ENCODE data around the gene FLT3LG.
"Not testable (repeated sequence)": the region's sequence is repeated elsewhere in the genome, so short reads cannot be mapped to it uniquely, and the experiment has no call there.

FLT3LG gene

GRCh38 chr19:49440439-49441209 is 33.4 kb upstream of the FLT3LG start:
- DNase-seq (ENCODE audit: low spot score) = no peak

DNA sequence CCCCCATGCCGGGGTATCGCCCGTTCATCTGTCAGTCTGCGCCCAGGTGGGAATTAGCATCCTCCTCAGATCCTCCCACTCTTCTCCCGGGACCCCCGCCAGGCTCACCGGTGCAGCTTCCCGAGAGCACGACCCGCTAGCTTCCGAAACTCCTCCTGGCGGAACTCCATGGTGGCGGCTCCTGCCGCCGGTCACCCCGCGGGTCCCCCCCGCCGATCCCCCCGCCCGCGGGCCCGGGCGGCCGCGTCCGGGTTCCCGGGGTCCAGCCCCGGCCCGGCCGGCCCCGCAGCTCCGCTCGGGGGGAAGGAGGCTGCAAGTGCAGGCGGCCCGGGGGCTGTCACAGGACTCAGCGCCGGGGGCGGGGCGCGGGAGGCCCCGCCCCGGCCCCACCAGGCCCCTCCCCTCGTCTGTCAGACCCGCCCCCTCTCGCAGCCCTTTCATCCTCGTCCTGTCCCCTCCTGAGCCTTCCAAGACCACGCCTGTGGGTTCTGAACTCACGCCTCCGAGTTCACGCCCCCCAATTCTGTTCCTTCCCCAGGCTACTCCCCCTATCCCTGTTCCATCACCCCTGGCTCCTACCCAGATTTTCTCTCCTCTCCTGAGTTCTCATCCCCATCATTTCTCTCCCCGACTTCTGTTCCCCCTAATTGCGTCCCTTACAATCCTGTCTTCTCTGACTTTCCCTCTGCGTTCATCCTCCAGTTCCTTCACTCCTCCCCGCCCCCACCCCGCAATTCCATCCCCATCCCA is 32.6 kb upstream of the FLT3LG start, which contains the start of gene SLC17A7:
Gene SLC17A7 (minus strand): TSS at position 318 of the 750 bp plus-strand sequence. CDS start 148 bp downstream, at position 170.
- DNase-seq (ENCODE audit: low spot score) = no peak

- no peak for DNase-seq (ENCODE audit: low spot score)
These were observed 32.1 kb upstream of the FLT3LG start for GRCh38 chr19:49441960-49442350.

GRCh38 chr19:49442354-49442753 is 31.7 kb upstream of the FLT3LG start:
- no peak for DNase-seq (ENCODE audit: low spot score)

GRCh38 chr19:49442771-49443365 is 31.1 kb upstream of the FLT3LG start:
- peak; percentile 92 for DNase-seq (ENCODE audit: low spot score)

DNA sequence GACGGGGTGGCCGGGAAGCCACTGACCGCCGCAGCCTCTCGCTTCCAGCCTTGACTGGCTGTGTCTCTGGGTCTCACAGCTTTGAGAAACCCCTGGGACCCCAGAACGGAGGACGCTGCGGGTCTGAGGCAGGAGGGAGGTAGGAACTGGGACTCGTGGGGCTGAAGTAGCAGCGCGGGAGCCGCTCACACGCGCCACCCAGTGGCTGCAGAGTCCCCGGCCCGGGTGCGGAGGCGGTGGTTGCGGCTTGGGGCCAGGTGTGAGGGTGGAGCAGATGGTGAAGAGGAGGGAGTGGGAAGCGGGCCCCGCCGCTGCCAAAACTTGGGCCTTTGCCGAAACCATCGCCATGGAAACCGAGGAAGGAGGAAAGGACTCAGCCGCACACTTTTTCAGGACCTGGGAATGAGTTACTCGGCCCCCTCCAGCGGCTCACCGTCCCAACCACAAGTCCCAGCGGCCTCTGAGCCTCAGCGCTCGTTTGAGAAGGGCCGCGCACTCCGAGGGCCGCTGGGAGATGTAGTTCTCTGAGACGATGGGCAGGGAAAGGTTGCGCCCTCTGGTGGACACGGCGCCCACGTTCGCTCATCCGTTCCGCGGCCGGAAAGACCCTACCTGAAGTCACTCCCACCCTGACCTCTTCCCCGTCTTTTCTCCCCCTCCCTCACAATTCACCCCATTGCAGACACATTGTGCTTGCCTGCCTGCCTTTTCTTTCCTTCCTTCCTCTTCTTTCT is 30.5 kb upstream of the FLT3LG start:
- peak; percentile 99 for DNase-seq (ENCODE audit: low spot score)

DNA sequence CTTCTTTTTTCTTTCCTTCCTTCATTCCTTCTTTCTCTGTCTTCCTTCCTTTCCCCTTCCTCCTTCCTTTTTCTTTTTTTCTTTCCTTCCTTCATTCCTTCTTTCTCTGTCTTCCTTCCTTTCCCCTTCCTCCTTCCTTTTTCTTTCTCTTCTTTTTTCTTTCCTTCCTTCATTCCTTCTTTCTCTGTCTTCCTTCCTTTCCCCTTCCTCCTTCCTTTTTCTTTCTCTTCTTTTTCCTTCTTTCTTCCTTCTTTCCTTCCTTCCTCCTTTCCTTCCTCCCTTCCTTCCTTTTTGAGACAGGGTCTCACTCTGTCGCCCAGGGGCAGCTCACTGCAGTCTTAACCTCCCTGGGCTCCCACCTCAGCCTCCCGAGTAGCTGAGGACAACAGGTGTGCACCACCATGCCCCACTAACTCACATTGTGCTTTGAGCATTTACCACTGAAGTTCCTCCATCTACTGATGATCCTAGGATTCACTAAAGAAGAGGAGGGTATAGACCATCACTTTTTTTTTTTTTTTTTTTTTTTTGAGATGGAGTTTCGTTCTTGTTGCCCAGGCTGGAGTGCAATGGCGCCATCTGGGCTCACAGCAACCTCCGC is 29.8 kb upstream of the FLT3LG start:
- DNase-seq (ENCODE audit: low spot score) = not testable (repeated sequence)

- DNase-seq (ENCODE audit: low spot score) = no peak
These were observed 28.0 kb upstream of the FLT3LG start for GRCh38 chr19:49445997-49446396.

DNA sequence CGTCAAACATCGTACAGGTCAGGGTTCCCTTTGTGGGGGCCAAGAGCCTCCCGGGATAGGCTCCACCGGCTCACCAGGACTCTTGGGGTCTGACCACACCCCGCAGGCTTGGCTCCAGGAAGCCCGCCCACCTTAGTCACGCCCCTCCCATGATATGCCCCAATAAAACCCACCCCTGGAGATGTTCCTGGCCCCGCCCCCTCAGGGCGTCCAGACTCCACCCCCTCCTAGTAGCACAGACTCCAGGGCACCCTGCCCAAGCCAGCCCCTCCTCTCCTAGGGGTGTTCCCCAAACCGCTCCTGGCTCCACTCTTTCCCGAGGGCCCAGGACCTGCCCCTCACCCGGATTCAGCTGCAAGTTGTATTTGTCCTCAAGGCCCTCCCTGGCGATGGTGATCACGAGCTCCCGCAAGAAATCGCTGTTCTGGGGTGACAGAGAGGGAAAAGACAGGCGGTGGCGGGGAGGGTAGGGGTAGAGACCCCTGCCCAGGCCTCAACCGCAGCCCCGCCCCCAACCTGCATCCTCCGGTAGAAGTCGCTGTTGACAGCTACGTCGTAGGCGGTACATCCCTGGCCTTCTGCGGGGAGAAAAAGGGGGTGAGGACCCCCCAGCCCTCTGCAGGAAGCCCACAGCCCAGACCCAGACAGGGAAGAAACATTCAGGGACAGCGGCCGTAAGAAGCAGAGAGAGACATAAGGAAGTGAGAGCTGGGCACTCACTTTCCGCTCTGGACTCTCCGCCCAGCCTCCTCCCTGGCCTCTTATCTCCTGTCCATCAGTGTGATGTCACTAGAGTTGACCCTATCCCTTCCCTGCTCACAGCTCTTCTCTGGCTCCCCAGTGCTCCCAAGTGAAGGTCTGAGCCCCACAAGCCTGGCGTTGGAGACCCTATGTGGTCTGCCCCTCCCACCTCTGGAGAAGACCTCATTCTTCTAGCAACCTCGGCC is 26.3 kb upstream of the FLT3LG start:
- DNase-seq (ENCODE audit: low spot score) = no peak

DNA sequence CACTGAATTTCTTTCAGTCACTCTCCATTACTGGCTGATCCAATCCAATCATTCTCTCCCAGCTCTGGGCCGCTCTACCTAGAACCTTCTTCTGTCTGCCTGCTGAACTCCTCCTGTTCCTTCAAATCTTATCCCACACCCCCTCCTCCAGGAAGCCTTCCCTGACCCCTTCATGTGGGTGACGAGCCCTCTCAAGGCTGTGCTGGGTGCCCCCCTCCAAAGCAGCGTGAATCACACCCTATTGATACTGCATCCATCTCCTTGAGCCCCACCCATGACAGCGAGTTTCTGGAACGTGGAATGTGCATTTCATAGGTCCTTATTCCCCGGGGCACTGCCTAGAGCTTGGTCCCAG is 25.6 kb upstream of the FLT3LG start:
- DNase-seq (ENCODE audit: low spot score) = no peak

- no peak for DNase-seq (ENCODE audit: low spot score)
These were observed 23.6 kb upstream of the FLT3LG start for GRCh38 chr19:49450405-49450804.

DNA sequence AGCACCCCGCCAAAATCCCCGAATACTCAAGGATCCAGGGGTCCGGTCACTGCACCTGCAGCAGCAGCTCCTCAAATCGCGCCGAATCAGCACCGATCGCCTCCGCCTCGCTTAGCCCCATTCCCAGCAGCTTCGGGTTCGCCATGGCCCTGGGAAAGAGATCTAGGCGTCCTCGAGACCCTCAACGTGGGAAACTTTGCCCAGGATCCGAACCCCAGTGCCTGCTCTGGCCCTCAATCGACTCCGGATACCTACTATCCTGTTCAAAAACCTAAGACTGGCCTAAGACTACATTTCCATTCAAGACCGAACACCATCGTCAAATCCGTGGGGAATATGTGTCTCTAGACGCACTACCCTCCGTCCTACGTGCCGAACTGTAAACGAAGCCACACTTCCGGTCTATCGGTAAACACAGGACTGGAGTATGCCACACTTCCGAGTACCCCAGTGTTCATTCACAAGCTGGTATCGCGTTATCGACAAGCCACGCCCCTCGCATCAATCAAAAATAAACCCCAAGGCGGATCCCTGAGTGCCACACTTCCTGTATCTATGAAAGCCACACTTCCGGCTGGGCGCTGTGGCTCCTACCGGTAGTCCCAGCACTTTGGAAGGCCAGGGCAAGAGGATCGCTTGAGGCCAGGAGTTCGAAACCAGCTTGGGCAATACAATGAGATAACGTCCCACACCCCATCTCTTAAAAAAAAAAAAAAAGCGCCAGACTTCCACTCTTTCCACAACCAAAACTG is 22.4 kb upstream of the FLT3LG start, which contains the start of gene PIH1D1:
Gene PIH1D1 (minus strand): TSS at position 385 of the 752 bp plus-strand sequence. CDS start 240 bp downstream, at position 145.
- peak; percentile 95 for DNase-seq (ENCODE audit: low spot score)

DNA sequence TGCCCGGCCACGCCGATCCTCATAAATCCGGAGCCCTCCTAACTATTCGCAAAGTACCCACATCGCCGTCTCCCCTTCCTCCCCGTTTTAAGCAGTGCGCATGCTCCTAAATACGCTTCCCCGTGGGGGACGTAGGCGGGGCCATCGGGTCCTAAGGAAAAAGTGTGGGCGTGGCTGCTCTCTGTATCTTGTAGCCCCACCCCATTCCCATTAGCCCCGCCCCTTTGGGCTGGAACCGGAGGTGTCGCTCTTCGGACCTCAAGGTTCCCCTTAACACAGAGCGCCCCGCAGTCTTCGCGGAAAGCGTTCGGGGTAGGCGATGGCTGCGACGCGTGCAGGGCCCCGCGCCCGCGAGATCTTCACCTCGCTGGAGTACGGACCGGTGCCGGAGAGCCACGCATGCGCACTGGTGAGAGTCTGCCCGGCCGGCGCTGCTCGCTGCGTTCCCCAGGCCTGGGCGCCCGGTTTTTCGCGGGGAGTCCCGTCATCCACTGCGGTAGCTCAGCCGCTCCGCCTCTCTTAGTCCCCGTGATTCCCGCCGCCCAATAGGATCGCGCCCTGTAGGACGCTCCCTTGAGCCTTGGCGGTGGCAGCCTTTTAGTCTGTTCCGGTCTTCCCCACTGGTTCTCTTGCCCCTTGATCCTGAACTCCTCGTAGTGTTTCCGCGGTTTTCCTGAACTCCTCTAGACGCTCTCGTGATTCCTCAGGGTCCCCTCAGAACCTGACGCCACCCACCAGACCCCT is 20.8 kb upstream of the FLT3LG start, which contains the start of gene ALDH16A1:
Gene ALDH16A1 (plus strand): TSS at position 213 of the 744 bp plus-strand sequence. CDS start 107 bp downstream, at position 320.
- peak; percentile 100 for DNase-seq (ENCODE audit: low spot score)

GRCh38 chr19:49453757-49454240 is 20.2 kb upstream of the FLT3LG start:
- DNase-seq (ENCODE audit: low spot score) = no peak

DNA sequence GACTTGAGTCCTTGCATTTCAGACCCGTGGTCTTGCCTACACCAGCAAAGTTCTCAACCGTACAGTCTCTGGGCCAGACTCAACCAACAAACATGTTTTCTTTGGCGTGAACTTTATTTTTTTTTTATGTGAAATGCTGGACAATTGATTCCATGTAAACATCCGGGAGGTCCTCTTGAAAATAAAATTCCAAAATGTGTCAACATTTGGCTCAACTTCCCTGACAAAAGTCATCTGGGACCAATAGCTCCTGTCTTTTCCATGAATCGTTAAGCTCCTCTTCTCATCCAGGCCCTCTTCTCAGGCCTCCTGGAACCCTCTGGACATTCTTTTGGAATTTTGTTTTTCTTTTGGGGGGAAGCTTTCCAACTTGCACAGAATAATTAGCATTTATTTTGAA is 18.2 kb upstream of the FLT3LG start:
- no peak for DNase-seq (ENCODE audit: low spot score)

DNA sequence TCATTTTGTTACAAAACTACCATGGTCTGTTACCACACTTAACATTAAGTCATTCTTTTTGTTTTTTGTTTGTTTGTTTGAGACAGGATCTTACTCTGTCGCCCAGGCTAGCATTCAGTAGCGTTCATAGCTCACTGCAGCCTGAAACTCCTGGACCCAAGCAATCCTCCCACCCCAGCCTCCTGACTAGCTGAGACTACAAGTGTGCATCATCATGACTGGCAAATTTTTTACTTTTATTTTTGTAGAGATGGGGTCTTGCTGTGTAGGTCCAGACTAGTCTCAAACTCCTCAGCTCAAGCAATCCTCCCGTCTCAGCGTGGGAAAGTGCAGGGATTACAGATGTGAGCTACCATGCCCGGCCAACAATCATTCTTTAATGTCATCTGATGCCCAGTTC is 17.7 kb upstream of the FLT3LG start:
- no peak for DNase-seq (ENCODE audit: low spot score)

GRCh38 chr19:49458567-49458903 is 15.5 kb upstream of the FLT3LG start:
- no peak for DNase-seq (ENCODE audit: low spot score)

DNA sequence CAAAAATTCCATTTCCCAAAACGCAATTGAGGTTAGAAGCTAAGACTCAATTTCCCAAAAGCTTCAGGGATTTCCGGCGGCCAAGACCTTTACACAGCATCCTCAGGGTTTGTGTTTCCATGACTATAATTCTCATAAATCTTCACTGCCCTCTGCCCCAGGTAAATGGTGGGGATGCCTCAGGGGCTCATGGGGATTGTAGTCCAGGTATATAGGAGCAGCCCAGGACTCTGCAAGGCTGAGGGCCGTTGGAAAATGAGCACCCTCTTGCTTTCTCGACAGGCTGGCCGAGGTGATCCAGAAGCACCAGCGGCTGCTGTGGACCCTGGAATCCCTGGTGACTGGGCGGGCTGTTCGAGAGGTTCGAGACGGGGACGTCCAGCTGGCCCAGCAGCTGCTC is 14.6 kb upstream of the FLT3LG start:
- no peak for DNase-seq (ENCODE audit: low spot score)

- not testable (repeated sequence) for DNase-seq (ENCODE audit: low spot score)
These were observed 12.9 kb upstream of the FLT3LG start for GRCh38 chr19:49461130-49461529.

All from left forelimb (tissue), 1 donor.